TTC549 (cell line): ENCODE results near the gene USP7.
"Not testable (repeated sequence)": the region's sequence is repeated elsewhere in the genome, so short reads cannot be mapped to it uniquely, and the experiment has no call there.

Experiments used
- FAIRE-seq: peaks from 2 replicates; lab custom pipeline; 2012; peaks lifted over from hg19 to GRCh38; lab: Jason Lieb, UNC

USP7 gene

GRCh38 chr16:8843296-8843695 is 120.4 kb downstream of the USP7 start:
- FAIRE-seq: not testable (repeated sequence)
